ENCODE results near the gene TAF5. TPM values are rescaled to one million over a fixed set of nuclear protein-coding genes. Genes with fewer than 3 reads are reported as not detected.

The TAF5 gene
- total and polyA plus RNA-seq, 2 donors from 2014 or later = 1.5 to 2.5 TPM

Small RNA genes within 50 kb of the gene (microRNA-seq; reads per million reads assigned to microRNA genes)
- 387 reads per million, percentile 70 among the genes with 10 or more reads in this experiment for gene MIR1307

Other genes with a start within 250 kb of the TAF5 start
- 91.7 TPM for gene NT5C2, start 174.7 kb upstream of the TAF5 start, total RNA-seq
- gene NT5C2, start 174.7 kb upstream of the TAF5 start, polyA plus RNA-seq (ENCODE audit: insufficient read depth, low read depth, low replicate concordance) = 30.9 TPM
- not detected for gene RPEL1, start 122.1 kb upstream of the TAF5 start, total RNA-seq
- not detected for gene RPEL1, start 122.1 kb upstream of the TAF5 start, polyA plus RNA-seq (ENCODE audit: insufficient read depth, low read depth, low replicate concordance)
- 0.16 TPM for gene INA, start 90.8 kb upstream of the TAF5 start, total RNA-seq
- gene INA, start 90.8 kb upstream of the TAF5 start, polyA plus RNA-seq (ENCODE audit: insufficient read depth, low read depth, low replicate concordance) = not detected
- 6.3 TPM for gene PCGF6, start 16.8 kb upstream of the TAF5 start, total RNA-seq
- 3.0 TPM for gene PCGF6, start 16.8 kb upstream of the TAF5 start, polyA plus RNA-seq (ENCODE audit: insufficient read depth, low read depth, low replicate concordance)
- gene ATP5MK, start 28.5 kb downstream of the TAF5 start, total RNA-seq = 265 TPM
- gene ATP5MK, start 28.5 kb downstream of the TAF5 start, polyA plus RNA-seq (ENCODE audit: insufficient read depth, low read depth, low replicate concordance) = 1,143 TPM
- 24.9 TPM for gene PDCD11, start 28.6 kb downstream of the TAF5 start, total RNA-seq
- 8.7 TPM for gene PDCD11, start 28.6 kb downstream of the TAF5 start, polyA plus RNA-seq (ENCODE audit: insufficient read depth, low read depth, low replicate concordance)
- 26.0 TPM for gene CALHM2, start 84.4 kb downstream of the TAF5 start, total RNA-seq
- gene CALHM2, start 84.4 kb downstream of the TAF5 start, polyA plus RNA-seq (ENCODE audit: insufficient read depth, low read depth, low replicate concordance) = 8.0 TPM
- not detected for gene CALHM1, start 90.9 kb downstream of the TAF5 start, total RNA-seq
- gene CALHM1, start 90.9 kb downstream of the TAF5 start, polyA plus RNA-seq (ENCODE audit: insufficient read depth, low read depth, low replicate concordance) = not detected
- not detected for gene CALHM3, start 111.3 kb downstream of the TAF5 start, total RNA-seq
- not detected for gene CALHM3, start 111.3 kb downstream of the TAF5 start, polyA plus RNA-seq (ENCODE audit: insufficient read depth, low read depth, low replicate concordance)
- gene NEURL1, start 125.7 kb downstream of the TAF5 start, total RNA-seq = 1.2 TPM
- 1.2 TPM for gene NEURL1, start 125.7 kb downstream of the TAF5 start, polyA plus RNA-seq (ENCODE audit: insufficient read depth, low read depth, low replicate concordance)